ENCODE data around the gene SMAD4. TPM values are rescaled to one million over a fixed set of nuclear protein-coding genes. Genes with fewer than 3 reads are reported as not detected.

Gene SMAD4
- total RNA-seq, 1 experiment from 2014 or later = 96.7 TPM

GRCh38 chr18:51123936-51124486, 94.0 kb downstream of the SMAD4 start:
- Mint-ChIP-seq H3K4me3 (ENCODE audit: low read depth, unreplicated experiment) (no peak overlapping the region), H3K4me1 (ENCODE audit: low read depth, unreplicated experiment) (no peaks in the 10 kb centered on the region), H3K36me3 (ENCODE audit: insufficient read depth, unreplicated experiment) (no peaks in the 10 kb centered on the region), H3K27me3 (ENCODE audit: unreplicated experiment) (no peaks in the 10 kb centered on the region), H3K9me3 (ENCODE audit: low read depth, unreplicated experiment) (no peaks in the 10 kb centered on the region), H3K27ac (ENCODE audit: unreplicated experiment) (no peak overlapping the region)
- CTCF ChIA-PET = no interaction called here
- no TSS peak for BruUV-seq (replicated peaks)
- DNase-seq = no peak
- TF ChIP-seq CTCF (IDR thresholded peaks at IDR 0.05; ENCODE audit: unreplicated experiment) = no peak
- intact Hi-C loops (cut with micrococcal nuclease; ENCODE audit: unreplicated experiment) = no loop called here

GRCh38 chr18:51125976-51126375, 96.0 kb downstream of the SMAD4 start:
- Mint-ChIP-seq H3K4me3 (ENCODE audit: low read depth, unreplicated experiment) (no peak overlapping the region), H3K27ac (ENCODE audit: unreplicated experiment) (no peak overlapping the region), H3K4me1 (ENCODE audit: low read depth, unreplicated experiment) (no peaks in the 10 kb centered on the region), H3K36me3 (ENCODE audit: insufficient read depth, unreplicated experiment) (no peaks in the 10 kb centered on the region), H3K9me3 (ENCODE audit: low read depth, unreplicated experiment) (no peaks in the 10 kb centered on the region), H3K27me3 (ENCODE audit: unreplicated experiment) (no peaks in the 10 kb centered on the region)
- CTCF ChIA-PET = no interaction called here
- no TSS peak for BruUV-seq (replicated peaks)
- no peak for DNase-seq
- intact Hi-C loops (cut with micrococcal nuclease; ENCODE audit: unreplicated experiment) = no loop called here
- TF ChIP-seq CTCF (IDR thresholded peaks at IDR 0.05; ENCODE audit: unreplicated experiment) = no peak

- Mint-ChIP-seq H3K4me3 (ENCODE audit: low read depth, unreplicated experiment) (no peak overlapping the region), H3K27ac (ENCODE audit: unreplicated experiment) (no peak overlapping the region), H3K4me1 (ENCODE audit: low read depth, unreplicated experiment) (peaks cover 9% of the 10 kb centered on the region), H3K36me3 (ENCODE audit: insufficient read depth, unreplicated experiment) (no peaks in the 10 kb centered on the region), H3K9me3 (ENCODE audit: low read depth, unreplicated experiment) (no peaks in the 10 kb centered on the region), H3K27me3 (ENCODE audit: unreplicated experiment) (no peaks in the 10 kb centered on the region)
- no peak for DNase-seq
- BruUV-seq (replicated peaks) = no TSS peak
- no peak for TF ChIP-seq CTCF (IDR thresholded peaks at IDR 0.05; ENCODE audit: unreplicated experiment)
- CTCF ChIA-PET = no interaction called here
- intact Hi-C loops (cut with micrococcal nuclease; ENCODE audit: unreplicated experiment) = no loop called here
Observed at GRCh38 chr18:51127664-51128063, 97.7 kb downstream of the SMAD4 start.

- no peak for DNase-seq
- H3K4me1 Mint-ChIP-seq (ENCODE audit: low read depth, unreplicated experiment) = peaks cover 10% of the 10 kb centered on the region
- no peaks in the 10 kb centered on the region for H3K36me3 Mint-ChIP-seq (ENCODE audit: insufficient read depth, unreplicated experiment)
- H3K4me3 Mint-ChIP-seq (ENCODE audit: low read depth, unreplicated experiment) = no peak overlapping the region
- BruUV-seq (replicated peaks) = no TSS peak
- CTCF ChIA-PET = interaction anchor here (0.7 kb wide), 1 partner anchor 402 kb away, joined by 5 read pairs; no protein-coding TSS in a partner anchor
- no peaks in the 10 kb centered on the region for H3K27me3 Mint-ChIP-seq (ENCODE audit: unreplicated experiment)
- no peaks in the 10 kb centered on the region for H3K9me3 Mint-ChIP-seq (ENCODE audit: low read depth, unreplicated experiment)
- intact Hi-C loops (cut with micrococcal nuclease; ENCODE audit: unreplicated experiment) = no loop called here
- no peak for TF ChIP-seq CTCF (IDR thresholded peaks at IDR 0.05; ENCODE audit: unreplicated experiment)
- no peak overlapping the region for H3K27ac Mint-ChIP-seq (ENCODE audit: unreplicated experiment)
Observed at GRCh38 chr18:51128533-51128932, 98.5 kb downstream of the SMAD4 start.
